CD4-positive, alpha-beta T cell (primary cell): ENCODE data around the gene NECTIN4. TPM values are rescaled to one million over a fixed set of nuclear protein-coding genes. Genes with fewer than 3 reads are reported as not detected.

Experiments
- ATAC-seq: fragments of 200-7000 bp; cut with Tn5 transposase; one replicate; pipeline ENCODE4 v1.10.0; 2022; ENCODE audit warnings: mild to moderate bottlenecking; ENCODE audit not compliant: poor library complexity
- CTCF ChIA-PET: fragments of 350-600 bp; sonication (Branson Sonifier 250); formaldehyde crosslinking; loops from one replicate; lab custom pipeline; 2021; ENCODE audit warnings: antibody characterized with exemption, inconsistent platforms; lab: Charles Lee
- POLR2A ChIA-PET: fragments of 350-600 bp; sonication (Branson Sonifier 250); formaldehyde crosslinking; loops from one replicate; lab custom pipeline; 2021; ENCODE audit warnings: antibody characterized with exemption, inconsistent platforms; lab: Charles Lee
- DNase-seq, 14 experiments: peaks; one replicate each; pipeline ENCODE4 v3.0.0-alpha.2; 2013 to 2020; ENCODE audit warnings: mixed read lengths in 2 of 14
- H3K27ac ChIP-seq, 2 donors: one replicate each; pipeline versions ENCODE4 v1.5.1 to v1.7.0; 2013; ENCODE audit warnings: low read length in 2 of 2, low read depth in 1 of 2, mild to moderate bottlenecking in 1 of 2
- H3K27me3 ChIP-seq, 2 experiments: 1 replicate in 1 of 2; 2 replicates in 1 of 2; pipeline versions ENCODE4 v1.6.1 to v1.7.0; 2013; ENCODE audit warnings: low read length in 2 of 2, control low read depth in 1 of 2, mild to moderate bottlenecking in 1 of 2, moderate library complexity in 1 of 2; ENCODE audit not compliant: insufficient read depth in 2 of 2, control insufficient read depth in 1 of 2
- H3K36me3 ChIP-seq: one replicate; pipeline ENCODE4 v1.6.1; 2013; ENCODE audit warnings: low read length, control low read depth; ENCODE audit not compliant: insufficient read depth
- H3K4me1 ChIP-seq: one replicate; pipeline ENCODE4 v1.6.1; 2013; ENCODE audit warnings: low read length, control low read depth; ENCODE audit not compliant: insufficient read depth
- H3K4me3 ChIP-seq: one replicate; pipeline ENCODE4 v1.5.1; 2013; ENCODE audit warnings: mild to moderate bottlenecking, low read length, moderate library complexity
- H3K9me3 ChIP-seq, 2 experiments: 1 replicate in 1 of 2; 2 replicates in 1 of 2; pipeline versions ENCODE4 v1.6.1 to v1.7.0; 2013; ENCODE audit warnings: low read length in 2 of 2, mild to moderate bottlenecking in 2 of 2, control low read depth in 1 of 2, moderate library complexity in 1 of 2; ENCODE audit not compliant: control insufficient read depth in 1 of 2, insufficient read depth in 1 of 2
- H3K27ac Mint-ChIP-seq: one replicate; pipeline ENCODE4 v1.8.0; 2020; ENCODE audit warnings: mixed read lengths
- H3K27me3 Mint-ChIP-seq: one replicate; pipeline ENCODE4 v1.8.0; 2021; ENCODE audit warnings: mixed read lengths
- H3K36me3 Mint-ChIP-seq: one replicate; pipeline ENCODE4 v1.8.0; 2021; ENCODE audit warnings: low read depth, mixed read lengths
- H3K4me1 Mint-ChIP-seq: one replicate; pipeline ENCODE4 v1.8.0; 2021; ENCODE audit warnings: low read depth, mixed read lengths
- H3K4me3 Mint-ChIP-seq: one replicate; pipeline ENCODE4 v1.8.0; 2020; ENCODE audit warnings: mild to moderate bottlenecking, mixed read lengths
- H3K9me3 Mint-ChIP-seq: one replicate; pipeline ENCODE4 v1.8.0; 2020; ENCODE audit warnings: mixed read lengths
- CTCF ChIP-seq: fragments of 200-600 bp; IDR thresholded peaks from one replicate; pipeline ENCODE4 v1.8.0; 2022; ENCODE audit warnings: antibody characterized with exemption, mild to moderate bottlenecking
- intact Hi-C, 2 experiments: fragments of 100-400 bp; cut with DNase I in 1 of 2; cut with micrococcal nuclease in 1 of 2; formaldehyde crosslinking; loops; one replicate each; pipeline versions ENCODE4 v1.15.1 to v1.9.0; 2023 to 2025; cut with DNase I, micrococcal nuclease
- total RNA-seq, 174 experiments: library from RNA in 2 of 174; stranded (reverse) in 2 of 174; gene quantifications; one replicate each; pipeline ENCODE4 v1.2.3 and lab custom pipeline; 2021 to 2026

NECTIN4 gene
- total RNA-seq, 2 experiments from 2014 or later: 0.22 TPM

GRCh38 chr1:161070761-161071160 is 18.6 kb downstream of the NECTIN4 start:
- ChIA-PET POLR2A (interaction anchor here (0.8 to 8.2 kb wide), 14 partner anchors 10 to 808 kb away, joined by 3 to 295 read pairs (median 6); partner anchors contain the start of genes DCAF8, F11R, KLHDC9 and NIT1), CTCF (interaction anchor here (0.9 to 3.3 kb wide), 10 partner anchors 16 to 303 kb away, joined by 3 to 36 read pairs (median 4); partner anchors contain the start of genes F11R, KLHDC9, NIT1 and PFDN2)
- H3K4me3 Mint-ChIP-seq: no peak overlapping the region
- Histone ChIP-seq H3K9me3 (no peaks in the 10 kb centered on the region), H3K4me3 (no peak overlapping the region), H3K4me1 (peaks cover 56% of the 10 kb centered on the region), H3K27me3 (no peaks in the 10 kb centered on the region), H3K36me3 (peaks cover 14% of the 10 kb centered on the region), H3K27ac (peak overlapping the region; percentile 49 to 94)
- intact Hi-C loops: loop anchor here in 1 of 2 experiments (1.0 kb wide), 1 partner anchor 25 kb away; the partner anchor contains the start of gene USF1
- no peak for TF ChIP-seq CTCF
- ATAC-seq: no peak
- no peaks in the 10 kb centered on the region for H3K9me3 Mint-ChIP-seq
- H3K27ac Mint-ChIP-seq: peak overlapping the region; percentile 90
- peaks cover 33% of the 10 kb centered on the region for H3K36me3 Mint-ChIP-seq
- H3K27me3 Mint-ChIP-seq: no peaks in the 10 kb centered on the region
- peaks cover 57% of the 10 kb centered on the region for H3K4me1 Mint-ChIP-seq
- DNase-seq: peak in 1 of 14 experiments; percentile 24

- intact Hi-C loops: loop anchor here (1.0 to 5.0 kb wide), 4 partner anchors 23 to 88 kb away; partner anchors contain the start of genes KLHDC9 (in 1 of the 2), USF1 (in 1 of the 2) and USP21 (in 1 of the 2)
- peaks cover 33% of the 10 kb centered on the region for H3K36me3 Mint-ChIP-seq
- peak within 1 kb of the TSS; percentile 97 for H3K4me3 Mint-ChIP-seq
These were observed 19.6 kb downstream of the NECTIN4 start, which contains the start of gene ARHGAP30 for GRCh38 chr1:161069731-161070270. Gene ARHGAP30, minus strand, starts transcription at chr1:161069891. Its CDS starts 267 bp downstream, at chr1:161069624.

More at GRCh38 chr1:161069731-161070270, 19.6 kb downstream of the NECTIN4 start, which contains the start of gene ARHGAP30:
- ChIA-PET POLR2A (interaction anchor here (0.6 to 8.2 kb wide), 34 partner anchors 8 to 807 kb away, joined by 3 to 295 read pairs (median 5); partner anchors contain the start of genes B4GALT3, DCAF8, DEDD and F11R), CTCF (interaction anchor here (0.7 to 3.3 kb wide), 13 partner anchors 15 to 290 kb away, joined by 3 to 36 read pairs (median 5); partner anchors contain the start of genes KLHDC9, TSTD1 and USF1)
- no peaks in the 10 kb centered on the region for H3K9me3 Mint-ChIP-seq
- H3K4me1 ChIP-seq: peaks cover 65% of the 10 kb centered on the region
- peak within 1 kb of the TSS; percentile 90 for H3K27ac Mint-ChIP-seq
- H3K4me1 Mint-ChIP-seq: peaks cover 65% of the 10 kb centered on the region
- peaks cover 19% of the 10 kb centered on the region for H3K36me3 ChIP-seq
- peak; percentile 65 to 98 (median 82) for DNase-seq
- H3K27me3 Mint-ChIP-seq: no peaks in the 10 kb centered on the region
- no peaks in the 10 kb centered on the region for H3K9me3 ChIP-seq
- no peaks in the 10 kb centered on the region for H3K27me3 ChIP-seq
- peak; percentile 73 for ATAC-seq
- peak within 1 kb of the TSS; percentile 94 for H3K27ac ChIP-seq
- no peak for TF ChIP-seq CTCF
- H3K4me3 ChIP-seq: peak within 1 kb of the TSS; percentile 100
